IPS-20b (cell line): ENCODE results near the gene ANKAR.

Experiments used
- H3K27ac ChIP-seq: one replicate; pipeline ENCODE4 v1.5.1; 2013; ENCODE audit warnings: low read length
- H3K27me3 ChIP-seq: 2 replicates; pipeline ENCODE4 v1.6.1; 2013; ENCODE audit warnings: mild to moderate bottlenecking, low read length, inconsistent platforms; ENCODE audit not compliant: insufficient read depth
- H3K36me3 ChIP-seq: 2 replicates; pipeline ENCODE4 v1.6.1; 2013; ENCODE audit warnings: low read depth, mild to moderate bottlenecking, inconsistent platforms, low read length, moderate library complexity; ENCODE audit not compliant: insufficient read depth
- H3K4me1 ChIP-seq: 2 replicates; pipeline ENCODE4 v1.6.1; 2013; ENCODE audit warnings: mild to moderate bottlenecking, control low read depth, inconsistent platforms, low read length, moderate library complexity; ENCODE audit not compliant: insufficient read depth
- H3K4me3 ChIP-seq: 2 replicates; pipeline ENCODE4 v1.5.1; 2013; ENCODE audit warnings: mild to moderate bottlenecking, low read length, inconsistent platforms
- H3K9ac ChIP-seq: 2 replicates; pipeline ENCODE4 v1.6.1; 2013; ENCODE audit warnings: low read depth, mild to moderate bottlenecking, inconsistent platforms, low read length, moderate library complexity
- H3K9me3 ChIP-seq: 2 replicates; pipeline ENCODE4 v1.6.1; 2013; ENCODE audit warnings: mild to moderate bottlenecking, low read depth, low read length, inconsistent platforms; ENCODE audit not compliant: insufficient read depth

The ANKAR gene

GRCh38 chr2:189723192-189723591 lies 48.7 kb downstream of the ANKAR start:
- Histone ChIP-seq H3K9me3 (no peaks in the 10 kb centered on the region), H3K36me3 (no peaks in the 10 kb centered on the region), H3K4me3 (no peak overlapping the region), H3K27ac (no peak overlapping the region), H3K9ac (no peak overlapping the region), H3K27me3 (no peaks in the 10 kb centered on the region), H3K4me1 (no peaks in the 10 kb centered on the region)
